HG02623 (cell line): ENCODE data around the gene ZNF232.
"Not testable (repeated sequence)": the region's sequence is repeated elsewhere in the genome, so short reads cannot be mapped to it uniquely, and the experiment has no call there.

Source experiments
- ATAC-seq: cut with Tn5 transposase; IDR thresholded peaks from one replicate; pipeline ENCODE4 v1.9.1; 2021; ENCODE audit warnings: moderate library complexity; ENCODE audit not compliant: unreplicated experiment

The ZNF232 gene

DNA sequence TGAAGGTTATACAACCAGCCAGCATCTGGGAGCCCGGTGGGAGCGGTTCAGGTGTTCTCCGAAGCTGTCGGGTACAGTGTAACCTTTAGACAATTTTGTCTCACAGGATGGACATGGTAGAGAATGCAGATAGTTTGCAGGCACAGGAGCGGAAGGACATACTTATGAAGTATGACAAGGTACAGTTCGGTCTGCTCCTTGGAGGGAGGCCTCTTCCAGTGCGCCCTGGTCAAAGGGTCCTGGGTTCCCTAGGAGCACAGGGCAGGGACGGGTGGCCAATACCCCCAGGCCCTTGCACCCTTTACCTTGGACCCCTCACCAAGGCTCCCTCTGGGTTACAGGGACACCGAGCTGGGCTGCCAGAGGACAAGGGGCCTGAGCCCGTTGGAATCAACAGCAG, 18.6 kb upstream of the ZNF232 start:
- ATAC-seq = not testable (repeated sequence)

DNA sequence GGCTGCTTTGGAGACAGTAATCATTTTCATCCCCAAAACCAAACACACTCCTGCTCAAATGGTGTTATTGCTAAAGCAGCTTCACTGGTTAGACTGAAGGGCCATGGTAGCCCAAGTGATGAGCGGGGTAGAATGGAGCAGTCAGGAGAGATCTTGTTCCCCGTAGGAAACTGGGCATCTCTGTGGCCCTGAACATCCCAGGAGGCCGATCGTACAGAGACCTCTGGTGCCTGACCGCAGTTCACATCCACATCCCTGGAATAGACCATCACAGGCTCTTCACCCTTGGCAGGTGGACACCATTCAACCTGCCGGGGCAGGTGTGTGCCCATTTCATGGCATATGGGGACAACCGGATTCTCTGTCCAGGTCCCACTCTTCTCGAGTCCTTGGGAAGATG, 18.1 kb upstream of the ZNF232 start:
- not testable (repeated sequence) for ATAC-seq

DNA sequence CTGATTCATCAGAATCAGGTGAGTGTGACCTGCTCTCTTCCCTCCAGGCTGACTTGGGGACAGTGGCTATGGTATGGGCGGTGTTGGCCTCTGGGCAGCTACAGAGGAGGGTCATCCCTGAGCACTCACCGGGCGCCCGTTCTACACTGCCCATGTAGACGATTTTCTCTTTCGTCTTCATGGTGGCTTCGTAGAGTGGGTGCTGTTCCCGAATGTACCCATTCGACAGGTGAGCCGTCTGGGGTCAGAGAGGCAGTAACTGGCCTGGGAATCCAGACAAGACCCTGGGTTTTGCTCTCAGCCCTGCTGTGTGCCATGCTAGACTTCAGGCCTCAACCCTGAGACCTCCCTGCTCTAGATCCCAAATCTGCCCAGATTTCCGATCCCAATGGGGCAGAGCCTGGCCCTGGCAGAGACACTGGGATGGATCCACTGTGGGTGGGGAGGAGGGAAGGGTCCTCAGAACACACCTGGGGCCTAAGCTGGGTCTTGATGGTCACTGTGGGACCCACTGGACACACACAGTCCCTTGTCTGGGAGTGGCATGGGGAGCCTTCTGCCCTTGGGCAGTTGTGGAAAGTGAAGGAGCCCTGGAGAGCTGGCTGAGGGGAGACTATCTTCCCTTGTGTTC, 17.3 kb upstream of the ZNF232 start:
- ATAC-seq = no peak

DNA sequence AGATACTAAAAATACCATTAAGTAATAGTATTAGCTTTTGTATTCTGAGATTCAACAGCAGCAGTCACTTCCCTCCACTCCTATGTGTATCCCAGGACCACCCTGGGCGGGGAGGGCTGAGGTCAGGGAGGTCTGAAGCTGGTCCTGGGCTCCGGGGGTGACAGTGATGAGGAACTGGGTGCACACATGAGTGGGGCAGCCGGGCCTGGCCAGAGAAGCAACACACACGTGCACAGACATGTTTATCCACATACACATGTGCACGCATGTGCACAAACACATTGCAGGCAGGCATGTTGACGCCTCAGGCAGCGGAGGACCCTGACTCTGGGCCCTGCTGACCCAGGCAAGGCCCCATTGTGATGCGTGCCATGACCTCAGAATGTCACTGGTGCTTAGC, 16.7 kb upstream of the ZNF232 start:
- not testable (repeated sequence) for ATAC-seq

DNA sequence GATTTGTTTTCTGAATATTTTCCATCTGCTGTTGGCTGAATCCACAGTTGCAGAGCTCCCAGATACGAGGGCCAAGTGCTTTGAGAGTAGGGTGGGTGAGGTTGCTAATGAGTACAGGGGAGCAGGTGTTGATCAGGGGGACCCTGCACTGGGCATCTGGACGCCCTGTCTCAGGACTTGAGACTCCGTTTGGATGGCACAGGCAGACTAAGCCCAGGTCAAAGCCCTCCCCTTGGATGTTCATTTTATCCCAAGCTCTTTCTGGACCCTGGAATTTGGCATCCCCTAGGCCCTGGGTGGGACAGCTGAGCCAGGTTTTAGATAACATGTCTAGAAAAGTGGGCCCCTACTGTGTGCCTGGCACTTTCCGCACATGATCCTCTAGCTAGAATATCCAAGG, 16.2 kb upstream of the ZNF232 start:
- ATAC-seq = no peak

DNA sequence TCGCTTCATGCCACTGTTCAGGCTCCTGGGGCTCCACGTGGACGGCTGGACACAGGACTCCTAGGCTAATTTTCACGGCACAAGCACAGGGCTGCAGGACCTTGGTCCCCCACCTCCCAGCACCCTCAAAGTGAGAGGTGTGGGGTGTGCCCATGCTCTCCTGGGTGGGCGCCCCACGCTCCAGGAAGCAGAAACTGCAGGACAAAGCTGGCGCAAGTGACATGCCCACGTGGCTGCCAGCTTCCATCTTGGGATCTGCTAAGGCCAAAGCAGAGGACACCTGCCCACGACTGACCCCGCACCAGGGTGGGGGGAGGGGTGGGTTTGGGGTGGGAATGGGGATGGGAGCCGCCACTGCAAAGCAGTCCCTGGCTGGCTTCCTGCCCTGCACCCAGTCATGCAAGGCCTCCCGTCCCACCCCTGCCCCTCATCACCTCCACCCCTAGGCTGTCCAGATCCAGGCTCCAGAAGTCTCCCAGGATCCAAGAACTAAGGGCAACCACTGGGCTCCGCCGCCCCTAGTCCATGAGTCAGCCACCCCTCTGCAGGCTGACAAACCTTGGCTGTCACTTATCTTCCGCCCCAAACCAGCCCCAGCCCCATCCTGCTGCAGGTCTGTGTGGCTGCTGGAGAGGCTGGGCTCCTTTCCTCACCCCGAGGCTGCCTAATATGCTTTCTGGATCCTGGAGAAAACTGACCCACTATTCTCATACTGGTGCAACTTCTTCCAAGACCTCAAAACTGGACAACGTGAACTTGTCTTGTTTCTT, 15.2 kb upstream of the ZNF232 start:
- ATAC-seq = no peak

DNA sequence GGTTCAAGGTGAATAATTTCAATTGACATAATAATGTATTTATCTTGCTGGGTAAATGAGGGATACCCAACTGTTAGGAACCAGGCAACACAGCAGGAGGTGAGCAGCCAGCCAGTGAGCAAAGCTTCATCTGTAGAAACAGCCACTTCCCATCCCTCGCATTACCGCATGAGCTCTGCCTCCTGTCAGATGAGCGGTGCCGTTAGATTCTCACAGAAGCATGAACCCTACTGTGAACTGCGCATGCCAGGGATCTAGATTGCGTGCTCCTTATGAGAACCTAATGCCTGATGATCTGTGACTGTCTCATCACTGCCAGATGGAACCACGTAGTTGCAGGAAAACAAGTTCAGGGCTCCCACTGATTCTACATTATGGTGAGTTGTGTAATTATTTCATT, 13.2 kb upstream of the ZNF232 start:
- ATAC-seq = not testable (repeated sequence)

DNA sequence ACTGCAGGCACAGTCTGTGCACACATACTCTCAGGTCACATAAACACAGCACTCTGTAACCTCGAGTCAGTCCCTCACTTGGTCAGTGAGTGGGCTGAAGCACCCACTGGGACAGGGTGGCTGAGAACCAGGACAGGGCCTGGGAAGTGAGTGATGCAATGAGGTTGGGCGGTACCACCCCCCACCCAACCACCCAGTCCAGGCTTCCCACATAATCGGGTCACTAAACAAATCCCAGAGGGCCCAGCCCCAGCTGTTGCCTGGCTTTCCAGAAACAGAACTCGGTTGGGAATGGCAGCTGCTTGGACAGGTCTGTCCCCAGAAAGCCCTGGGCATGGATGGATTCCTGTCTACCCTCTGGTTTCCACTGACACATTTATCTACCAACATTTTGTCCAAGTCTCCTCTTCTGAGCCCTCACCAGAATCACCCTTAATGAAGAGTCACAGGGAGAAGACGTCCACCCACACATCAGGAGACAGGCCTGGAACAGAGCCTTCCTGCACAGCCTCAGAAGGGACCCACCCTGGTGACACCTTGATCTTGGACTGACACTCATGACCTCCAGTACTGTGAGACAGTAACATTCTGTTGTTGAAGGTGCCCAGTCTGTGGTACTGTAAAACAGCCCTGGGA, 12.6 kb upstream of the ZNF232 start:
- not testable (repeated sequence) for ATAC-seq

DNA sequence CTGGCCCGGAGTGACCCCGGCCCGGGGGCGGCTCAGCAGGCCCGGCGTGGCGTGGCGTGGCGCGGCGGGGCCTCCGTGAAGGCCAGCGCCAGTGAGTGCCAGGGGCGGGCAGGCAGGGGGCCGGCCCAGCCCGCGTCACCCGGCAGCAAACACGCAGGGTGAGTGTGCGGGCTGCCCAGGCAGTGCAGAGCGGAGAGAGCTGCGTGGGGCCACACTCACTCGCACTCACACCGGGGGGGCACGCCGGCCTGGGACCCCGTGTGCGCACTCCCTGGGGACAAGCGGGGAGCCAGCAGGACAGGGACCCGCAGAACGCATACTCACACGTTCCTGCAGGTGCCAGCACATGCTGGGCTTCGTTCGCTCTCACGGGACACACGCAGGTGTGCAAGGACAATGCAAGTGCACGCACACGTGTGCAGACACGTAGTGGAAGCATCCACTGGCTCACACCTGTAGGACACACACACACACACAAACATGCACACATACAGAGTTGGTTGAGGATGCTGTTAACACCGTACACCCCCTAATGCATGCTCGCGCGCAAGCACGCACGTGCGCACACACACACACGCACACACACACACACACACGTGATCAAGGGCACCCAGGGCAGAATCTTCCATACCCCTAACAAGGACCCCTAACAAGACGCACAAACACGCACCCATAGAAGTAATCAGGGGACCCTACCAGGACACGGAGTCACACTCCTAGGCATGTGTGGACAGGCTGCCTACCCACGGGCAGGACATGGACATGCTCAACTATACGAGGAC, 11.9 kb upstream of the ZNF232 start:
- no peak for ATAC-seq

DNA sequence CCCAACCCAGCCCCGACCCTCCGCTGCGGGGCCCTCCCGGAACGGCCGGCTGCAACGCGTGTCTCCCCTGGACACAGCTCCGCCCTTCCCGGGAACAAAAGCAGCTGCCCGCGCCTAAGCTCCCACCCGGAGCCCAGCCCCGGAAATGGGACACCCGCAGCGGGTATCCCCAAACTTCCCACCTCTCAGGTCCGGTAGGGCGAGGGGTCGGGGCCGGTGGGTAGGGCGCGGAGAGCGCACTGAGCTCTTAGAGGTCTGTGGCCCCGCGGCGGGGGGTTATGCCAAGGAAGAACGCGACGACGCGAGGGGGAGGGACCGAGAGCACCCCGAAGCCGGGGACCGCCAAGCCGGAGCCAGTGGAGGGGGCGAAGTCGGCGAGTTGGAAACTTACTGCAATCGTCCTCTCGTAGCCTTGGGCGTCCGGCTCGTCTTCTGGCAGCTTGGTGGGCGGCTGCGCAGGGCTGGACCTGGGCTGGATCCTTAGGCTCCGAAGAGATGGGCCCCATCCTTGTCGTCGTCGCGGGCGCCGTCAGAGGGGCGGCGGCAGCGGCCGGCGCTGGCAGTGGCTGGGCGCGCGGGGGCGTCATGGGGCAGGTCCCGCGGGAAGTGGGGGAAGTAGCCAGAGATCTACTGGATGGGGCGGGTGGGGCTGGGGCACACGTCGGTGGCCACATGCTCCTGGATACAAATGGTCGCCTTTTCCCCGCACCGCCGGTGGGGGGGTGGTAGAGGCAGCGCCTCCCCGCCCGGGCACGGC, 11.1 kb upstream of the ZNF232 start:
- no peak for ATAC-seq

DNA sequence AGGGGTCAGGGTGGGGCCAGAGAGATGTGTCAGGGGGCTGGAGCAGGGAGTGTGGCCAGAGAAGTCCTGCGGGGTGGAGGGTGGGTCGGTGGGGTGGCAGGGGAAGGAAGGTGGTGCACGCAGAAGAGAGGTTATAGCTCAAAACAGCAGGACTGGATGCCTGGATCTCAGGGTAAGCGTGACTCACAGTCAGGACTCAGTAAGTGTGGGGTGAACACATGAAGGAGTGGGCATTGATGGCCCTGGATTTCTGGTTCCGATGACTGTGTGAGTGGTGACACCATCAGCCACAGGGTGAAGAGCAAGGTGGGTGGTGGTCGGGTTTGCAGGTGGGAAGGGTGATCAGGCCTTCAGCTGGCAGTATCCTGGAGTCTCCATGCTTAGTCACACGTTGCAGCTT, 10.4 kb upstream of the ZNF232 start:
- not testable (repeated sequence) for ATAC-seq

DNA sequence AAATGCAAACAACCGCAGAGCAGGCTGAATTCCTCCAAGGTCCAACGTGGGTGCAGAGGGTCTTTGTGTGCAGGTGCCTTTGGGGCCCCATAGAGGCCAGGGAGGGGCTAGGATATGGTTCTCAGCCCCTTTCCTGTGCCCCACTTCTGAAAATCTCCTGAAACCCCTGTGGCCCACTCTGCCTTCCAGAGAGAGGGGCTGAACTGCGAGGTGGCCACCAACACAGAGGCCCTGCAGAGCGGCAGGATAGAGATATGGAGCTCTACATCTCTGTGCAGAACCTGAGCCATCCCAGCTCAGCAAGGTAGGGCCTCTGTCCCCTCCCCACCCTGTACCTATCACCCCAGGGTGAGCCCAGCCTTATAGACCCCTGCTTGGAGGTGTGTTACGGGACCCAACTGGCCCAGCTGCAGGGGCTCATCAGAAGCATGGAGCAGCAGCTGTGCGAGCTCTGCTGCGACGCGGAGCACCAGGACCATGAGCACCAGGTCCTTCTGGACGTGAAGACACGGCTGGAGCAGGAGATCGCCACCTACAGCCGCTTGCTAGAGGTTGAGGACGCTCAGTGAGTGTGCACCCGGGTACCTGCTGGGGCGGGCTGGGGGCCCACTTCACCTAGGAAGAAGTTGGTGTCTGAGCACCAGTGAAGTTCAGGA, 9.6 kb upstream of the ZNF232 start:
- ATAC-seq = no peak

DNA sequence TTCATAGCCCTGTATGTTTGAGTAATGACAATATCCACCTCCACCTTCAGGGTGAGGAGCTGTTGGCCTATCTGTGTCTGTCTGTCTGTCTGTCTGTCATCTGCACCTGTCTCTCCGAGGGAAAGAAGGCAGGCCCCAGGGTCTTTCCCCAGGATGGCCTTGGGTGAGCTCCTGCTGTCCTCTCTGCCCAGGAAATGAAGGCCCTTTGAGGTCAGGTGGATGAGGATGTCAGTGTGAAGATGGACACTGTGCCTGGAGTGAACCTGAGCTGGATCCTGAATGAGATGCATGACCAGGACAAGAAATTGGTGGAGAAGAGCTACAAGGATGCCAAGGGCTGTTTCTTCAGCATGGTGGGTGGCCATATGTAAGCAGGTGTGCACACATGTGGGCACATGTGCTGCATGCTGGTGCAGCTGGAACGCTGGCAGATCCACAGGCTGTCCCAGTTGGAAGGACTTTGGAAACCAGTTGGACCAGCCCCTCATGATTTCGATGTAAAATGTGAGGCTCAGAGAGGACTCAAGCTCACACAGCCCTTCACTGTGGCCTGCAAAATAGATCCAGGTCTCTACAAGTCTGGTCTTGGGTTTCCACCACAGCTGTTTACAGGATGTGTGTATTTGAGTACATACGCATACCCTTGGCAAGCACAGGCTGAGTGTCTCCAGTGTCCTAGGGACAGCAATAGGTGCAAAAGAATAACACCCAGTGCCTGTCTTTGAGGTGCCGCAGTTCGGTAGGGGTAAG, 8.9 kb upstream of the ZNF232 start:
- not testable (repeated sequence) for ATAC-seq

DNA sequence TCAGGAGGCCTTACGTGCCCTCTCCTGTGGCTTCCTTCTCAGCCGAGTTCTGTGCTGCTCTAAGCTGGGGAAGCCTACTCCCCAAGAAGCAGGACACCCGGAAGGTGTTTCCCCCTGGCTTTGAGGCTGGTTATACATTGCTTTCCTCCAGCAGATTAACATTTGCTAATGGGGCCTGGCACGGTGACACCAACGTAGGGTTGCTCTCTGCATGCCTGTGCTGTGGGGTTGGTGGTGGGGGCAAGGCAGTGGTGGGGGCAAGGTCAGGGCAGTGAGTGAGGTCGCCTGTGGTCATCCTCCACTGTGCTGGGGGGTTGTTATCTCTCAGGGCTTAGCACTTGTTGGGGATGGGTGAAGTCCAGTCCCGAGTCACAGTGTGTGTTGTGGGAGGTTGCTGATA, 8.4 kb upstream of the ZNF232 start:
- no peak for ATAC-seq

DNA sequence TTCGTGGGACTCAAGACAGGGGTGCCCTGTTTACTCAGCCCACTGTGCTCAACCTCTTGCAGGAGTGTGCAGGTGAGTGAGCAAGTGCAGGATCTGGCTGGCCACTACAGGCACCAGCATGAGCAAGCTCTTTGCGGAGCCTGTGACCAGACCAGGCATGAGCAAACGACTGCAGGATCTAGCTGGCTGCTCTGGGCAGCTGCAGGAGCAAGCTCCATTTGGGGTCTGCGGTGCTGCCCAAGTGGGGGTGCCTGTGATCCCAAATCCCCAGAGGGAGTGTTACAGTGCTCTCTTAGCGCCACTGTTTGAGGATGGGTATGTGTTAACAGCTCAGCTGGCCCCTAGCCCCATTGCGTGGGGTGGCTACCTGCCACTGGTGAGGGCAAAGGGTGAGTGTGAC, 6.5 kb upstream of the ZNF232 start:
- ATAC-seq = no peak

DNA sequence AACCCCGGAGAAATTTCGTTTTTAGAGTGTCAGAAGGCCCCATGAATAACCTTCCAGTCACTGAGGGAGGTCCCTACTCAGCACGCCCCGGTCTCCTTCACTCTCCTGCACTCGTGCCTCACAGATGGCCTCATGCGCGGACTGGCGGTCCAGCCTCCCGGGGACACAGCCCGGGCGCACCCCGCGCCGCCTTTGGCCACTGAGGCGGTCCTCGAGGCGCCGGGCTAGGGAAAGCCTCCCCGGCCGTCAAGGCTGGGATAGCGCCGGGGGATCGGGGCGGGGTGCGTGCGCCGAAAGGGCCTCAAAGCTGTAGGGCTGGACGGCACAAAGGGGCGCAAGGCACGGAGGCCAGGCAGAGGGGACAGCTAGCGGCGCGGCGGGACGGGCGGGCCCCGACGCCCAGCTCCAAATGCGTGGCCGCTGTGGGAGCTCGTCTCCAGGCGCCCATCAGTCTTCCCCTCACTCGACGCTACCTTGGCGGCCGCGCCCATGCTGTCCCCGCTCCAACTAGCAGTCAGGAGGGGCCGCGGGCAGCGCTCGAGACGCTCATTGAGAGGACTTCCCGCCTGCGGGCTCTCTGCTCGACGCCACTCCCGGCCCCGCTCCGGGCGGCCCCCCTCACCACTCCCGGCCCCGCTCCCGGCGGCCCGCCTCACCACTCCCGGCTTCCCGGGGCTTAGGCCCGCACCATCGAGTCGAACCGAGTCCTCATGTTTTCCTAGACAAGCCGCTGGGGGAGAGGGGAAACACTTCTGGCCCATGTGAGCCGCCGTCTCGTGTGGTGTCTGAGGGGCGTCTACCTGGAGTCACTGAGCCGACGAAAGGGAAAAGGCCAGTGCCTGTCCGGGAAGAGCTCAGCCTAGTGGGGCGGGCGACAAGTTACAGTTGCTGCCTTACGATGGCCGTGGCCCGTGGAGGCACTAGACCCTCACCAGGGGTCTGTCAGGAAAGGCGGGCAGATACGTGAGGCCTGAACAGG, 4.3 kb upstream of the ZNF232 start, which contains the start of gene USP6:
USP6 (plus strand) TSS at position 360 of the 979 bp plus-strand sequence. CDS start 14,336 bp downstream, outside the sequence.
- no peak for ATAC-seq

DNA sequence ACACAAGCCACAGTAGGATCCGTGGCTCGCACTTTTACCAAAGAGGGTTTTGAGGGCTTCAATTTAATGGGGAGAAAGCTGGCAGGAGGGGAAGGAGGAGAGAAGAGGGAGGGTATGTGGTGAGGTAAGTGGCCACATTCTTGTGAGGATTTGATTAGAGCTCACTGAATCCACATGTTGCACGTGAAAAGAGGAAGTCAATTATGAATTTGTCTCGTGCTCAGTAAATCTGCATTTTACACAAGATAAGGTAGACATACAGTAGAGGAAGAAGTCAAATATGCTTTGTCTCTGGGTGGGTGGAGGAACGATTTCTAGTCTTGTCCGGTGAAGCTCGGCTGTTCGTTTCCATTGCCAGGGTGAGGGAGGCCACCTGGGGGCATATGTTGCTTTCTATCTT, 862 bp downstream of the ZNF232 start:
- no peak for ATAC-seq

DNA sequence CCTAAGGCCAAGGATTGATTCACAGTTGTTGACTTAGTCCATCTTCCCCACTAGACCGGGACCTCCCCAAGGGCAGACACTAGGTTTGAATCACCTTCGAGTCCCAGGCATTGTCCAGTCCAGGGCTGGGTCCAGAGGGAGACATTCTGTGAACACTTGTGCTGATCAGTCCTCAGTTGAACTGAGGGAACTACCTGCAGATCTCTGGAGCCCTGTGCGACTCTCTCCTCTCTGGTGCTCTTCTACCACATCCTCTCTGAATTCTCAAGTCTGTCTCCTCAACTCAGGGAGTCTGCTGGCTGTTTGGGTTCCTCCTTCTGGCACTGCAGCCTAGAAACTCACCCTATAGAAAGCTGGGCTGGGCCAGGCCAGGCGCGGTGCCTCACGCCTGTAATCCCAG, 10.8 kb downstream of the ZNF232 start:
- no peak for ATAC-seq
